ENCODE measurements around the gene ARL4D.

The ARL4D gene

DNA sequence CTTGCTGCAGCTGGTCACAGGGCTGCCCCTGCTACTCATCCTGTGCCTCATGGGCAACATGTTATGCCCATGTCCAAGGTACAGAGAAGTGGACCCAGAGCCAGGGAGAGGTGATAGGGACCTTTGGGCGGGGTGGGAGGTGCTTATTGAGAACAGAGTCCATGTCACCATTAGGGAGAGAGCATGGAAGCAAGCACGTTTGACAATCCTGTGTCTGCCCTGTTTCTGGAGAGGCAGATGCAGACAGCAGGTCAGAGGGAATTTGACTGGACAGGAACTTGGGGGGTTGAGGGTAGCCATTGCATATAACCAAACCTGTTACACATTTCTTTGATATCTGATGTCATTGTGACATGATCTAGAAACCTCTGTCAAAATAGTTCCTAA is 14.3 kb upstream of the ARL4D start:
- no peaks in the 10 kb centered on the region for H3K79me2 ChIP-seq (ENCODE audit: low read length)
- TF ChIP-seq EZH2 (optimal IDR thresholded peaks at IDR 0.05; ENCODE audit: low read depth, low read length) (no peak), EZH2phosphoT487 (IDR thresholded peaks at IDR 0.05; ENCODE audit: low read length) (no peak)
- TF ChIP-seq, protein P1, sequence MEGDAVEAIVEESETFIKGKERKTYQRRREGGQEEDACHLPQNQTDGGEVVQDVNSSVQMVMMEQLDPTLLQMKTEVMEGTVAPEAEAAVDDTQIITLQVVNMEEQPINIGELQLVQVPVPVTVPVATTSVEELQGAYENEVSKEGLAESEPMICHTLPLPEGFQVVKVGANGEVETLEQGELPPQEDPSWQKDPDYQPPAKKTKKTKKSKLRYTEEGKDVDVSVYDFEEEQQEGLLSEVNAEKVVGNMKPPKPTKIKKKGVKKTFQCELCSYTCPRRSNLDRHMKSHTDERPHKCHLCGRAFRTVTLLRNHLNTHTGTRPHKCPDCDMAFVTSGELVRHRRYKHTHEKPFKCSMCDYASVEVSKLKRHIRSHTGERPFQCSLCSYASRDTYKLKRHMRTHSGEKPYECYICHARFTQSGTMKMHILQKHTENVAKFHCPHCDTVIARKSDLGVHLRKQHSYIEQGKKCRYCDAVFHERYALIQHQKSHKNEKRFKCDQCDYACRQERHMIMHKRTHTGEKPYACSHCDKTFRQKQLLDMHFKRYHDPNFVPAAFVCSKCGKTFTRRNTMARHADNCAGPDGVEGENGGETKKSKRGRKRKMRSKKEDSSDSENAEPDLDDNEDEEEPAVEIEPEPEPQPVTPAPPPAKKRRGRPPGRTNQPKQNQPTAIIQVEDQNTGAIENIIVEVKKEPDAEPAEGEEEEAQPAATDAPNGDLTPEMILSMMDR (IDR thresholded peaks at IDR 0.05; ENCODE audit: low read length), result no peak
- H3K9me2 ChIP-seq (replicated peaks; ENCODE audit: insufficient read depth, low read length), result no peaks in the 10 kb centered on the region
- no peaks in the 10 kb centered on the region for H4K20me1 ChIP-seq (ENCODE audit: insufficient read depth, low read length)
- no peak overlapping the region for H2AFZ ChIP-seq (ENCODE audit: low read length)
- no peaks in the 10 kb centered on the region for H3K36me3 ChIP-seq (replicated peaks; ENCODE audit: insufficient read depth, low read length)
- peaks cover 66% of the 10 kb centered on the region for H3K27me3 ChIP-seq (replicated peaks; ENCODE audit: insufficient read depth, low read length)
- no peaks in the 10 kb centered on the region for H3F3A ChIP-seq (ENCODE audit: insufficient read depth, low read length)
- no peak overlapping the region for H3K9ac ChIP-seq (ENCODE audit: low read length)
- no peak overlapping the region for H3K27ac ChIP-seq (ENCODE audit: low read length)
- H3K4me1 ChIP-seq (ENCODE audit: low read length), result no peaks in the 10 kb centered on the region
- DNase-seq, result no peak
- H3K4me3 ChIP-seq (ENCODE audit: low read length), result no peak overlapping the region
- H3K4me2 ChIP-seq (ENCODE audit: low read depth, low read length), result no peak overlapping the region
- H3K9me3 ChIP-seq (replicated peaks; ENCODE audit: insufficient read depth, low read length), result no peaks in the 10 kb centered on the region

DNA sequence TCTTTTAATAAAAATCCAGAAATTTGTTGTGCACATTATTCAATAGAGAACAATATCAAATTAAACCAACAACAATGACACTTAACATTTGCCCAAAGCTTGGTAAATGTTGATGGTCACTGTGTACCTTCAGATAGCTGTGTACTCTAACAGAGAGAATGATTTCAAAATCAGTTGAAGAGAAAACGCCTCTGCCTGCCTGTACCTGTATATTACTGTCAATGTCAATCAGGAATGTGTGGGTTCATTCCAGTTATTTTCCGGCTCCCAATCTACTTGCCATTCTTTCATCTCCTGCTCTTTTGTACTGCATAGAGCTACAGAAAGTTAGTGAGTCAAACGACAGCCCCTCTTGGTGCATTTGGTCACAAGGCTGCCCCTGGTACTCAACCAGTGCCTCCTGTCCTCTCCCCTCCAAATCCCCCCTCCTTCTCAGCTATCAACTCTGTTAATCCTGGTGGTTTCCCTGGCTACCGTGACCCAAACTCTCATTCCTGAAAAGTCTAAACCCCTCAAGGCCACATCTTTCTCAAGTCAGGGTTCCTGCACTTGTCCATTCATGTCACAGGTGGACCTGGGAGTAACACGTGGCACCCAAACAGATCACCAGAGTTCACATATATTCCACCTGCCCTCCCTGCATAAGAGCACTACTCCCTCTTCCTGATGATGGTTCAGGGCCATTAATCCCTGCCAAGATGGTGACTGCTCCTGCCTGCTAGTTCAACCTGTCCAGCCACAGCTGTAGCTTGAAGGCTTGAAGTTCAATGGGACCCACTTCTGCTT is 13.6 kb upstream of the ARL4D start:
- H3K36me3 ChIP-seq (replicated peaks; ENCODE audit: insufficient read depth, low read length), result no peaks in the 10 kb centered on the region
- no peak overlapping the region for H3K27ac ChIP-seq (ENCODE audit: low read length)
- no peak for DNase-seq
- no peak overlapping the region for H3K4me3 ChIP-seq (ENCODE audit: low read length)
- TF ChIP-seq EZH2phosphoT487 (IDR thresholded peaks at IDR 0.05; ENCODE audit: low read length), result no peak
- no peak for TF ChIP-seq EZH2 (optimal IDR thresholded peaks at IDR 0.05; ENCODE audit: low read depth, low read length)
- TF ChIP-seq, protein P1 (IDR thresholded peaks at IDR 0.05; ENCODE audit: low read length), result no peak
- H2AFZ ChIP-seq (ENCODE audit: low read length), result no peak overlapping the region
- no peaks in the 10 kb centered on the region for H3K79me2 ChIP-seq (ENCODE audit: low read length)
- no peak overlapping the region for H3K9ac ChIP-seq (ENCODE audit: low read length)
- no peak overlapping the region for H3K4me2 ChIP-seq (ENCODE audit: low read depth, low read length)
- H4K20me1 ChIP-seq (ENCODE audit: insufficient read depth, low read length), result no peaks in the 10 kb centered on the region
- H3K27me3 ChIP-seq (replicated peaks; ENCODE audit: insufficient read depth, low read length), result peaks cover 62% of the 10 kb centered on the region
- no peaks in the 10 kb centered on the region for H3K9me3 ChIP-seq (replicated peaks; ENCODE audit: insufficient read depth, low read length)
- no peaks in the 10 kb centered on the region for H3K9me2 ChIP-seq (replicated peaks; ENCODE audit: insufficient read depth, low read length)
- H3K4me1 ChIP-seq (ENCODE audit: low read length), result no peaks in the 10 kb centered on the region
- H3F3A ChIP-seq (ENCODE audit: insufficient read depth, low read length), result no peaks in the 10 kb centered on the region

DNA sequence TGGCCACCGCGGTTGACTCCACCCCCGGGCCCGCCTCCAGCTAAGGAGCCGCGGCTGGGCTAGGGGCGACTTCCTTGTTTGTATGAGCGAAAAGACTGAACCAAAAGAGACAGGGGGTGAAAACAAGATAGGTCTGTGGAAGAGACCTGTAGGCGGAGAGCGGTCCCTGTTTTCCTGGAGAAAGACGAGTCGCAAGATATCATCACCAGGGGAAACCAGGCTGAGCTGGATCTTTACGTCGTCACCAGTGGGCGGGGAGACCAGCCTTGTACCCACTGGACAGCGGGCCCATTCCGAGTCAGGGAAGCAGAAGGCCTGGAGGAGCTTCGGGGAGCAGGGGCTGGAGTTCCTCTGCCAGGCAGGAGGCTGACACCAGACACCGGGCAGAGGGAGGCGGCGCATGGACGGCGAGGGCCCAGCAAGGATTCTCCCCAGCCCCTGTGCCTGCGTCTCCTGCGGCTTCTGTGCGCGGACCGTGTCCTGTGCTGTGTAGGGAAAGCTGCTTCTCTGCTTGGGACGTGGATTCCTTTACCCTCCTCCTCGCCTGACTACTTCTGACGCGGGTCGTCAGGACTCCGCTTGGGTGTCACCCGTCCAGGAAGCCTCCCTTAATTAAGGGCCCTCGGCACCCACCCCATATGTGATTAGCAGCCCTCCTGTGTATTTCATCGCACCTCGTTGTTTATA is 10.3 kb upstream of the ARL4D start:
- H3K9me3 ChIP-seq (replicated peaks; ENCODE audit: insufficient read depth, low read length), result no peaks in the 10 kb centered on the region
- peak overlapping the region; percentile 75 for H3K4me2 ChIP-seq (ENCODE audit: low read depth, low read length)
- no peak for DNase-seq
- H3K9me2 ChIP-seq (replicated peaks; ENCODE audit: insufficient read depth, low read length), result no peaks in the 10 kb centered on the region
- peak overlapping the region; percentile 52 for H3K4me3 ChIP-seq (ENCODE audit: low read length)
- no peak overlapping the region; the same call in 1 of the 2 replicates for H3K9ac ChIP-seq (ENCODE audit: low read length)
- no peak overlapping the region for H3K27ac ChIP-seq (ENCODE audit: low read length)
- no peaks in the 10 kb centered on the region for H4K20me1 ChIP-seq (ENCODE audit: insufficient read depth, low read length)
- peaks cover 43% of the 10 kb centered on the region for H3K27me3 ChIP-seq (replicated peaks; ENCODE audit: insufficient read depth, low read length)
- H3F3A ChIP-seq (ENCODE audit: insufficient read depth, low read length), result no peaks in the 10 kb centered on the region
- H3K36me3 ChIP-seq (replicated peaks; ENCODE audit: insufficient read depth, low read length), result no peaks in the 10 kb centered on the region
- TF ChIP-seq, protein P1 (IDR thresholded peaks at IDR 0.05; ENCODE audit: low read length), result no peak
- TF ChIP-seq EZH2phosphoT487 (IDR thresholded peaks at IDR 0.05; ENCODE audit: low read length) (no peak), EZH2 (optimal IDR thresholded peaks at IDR 0.05; ENCODE audit: low read depth, low read length) (no peak)
- no peaks in the 10 kb centered on the region for H3K4me1 ChIP-seq (ENCODE audit: low read length)
- peak overlapping the region; percentile 69 for H2AFZ ChIP-seq (ENCODE audit: low read length)
- H3K79me2 ChIP-seq (ENCODE audit: low read length), result no peaks in the 10 kb centered on the region

Measured in MM.1S (cell line).